Measurements from ENCODE around the gene DCXR.

DNA sequence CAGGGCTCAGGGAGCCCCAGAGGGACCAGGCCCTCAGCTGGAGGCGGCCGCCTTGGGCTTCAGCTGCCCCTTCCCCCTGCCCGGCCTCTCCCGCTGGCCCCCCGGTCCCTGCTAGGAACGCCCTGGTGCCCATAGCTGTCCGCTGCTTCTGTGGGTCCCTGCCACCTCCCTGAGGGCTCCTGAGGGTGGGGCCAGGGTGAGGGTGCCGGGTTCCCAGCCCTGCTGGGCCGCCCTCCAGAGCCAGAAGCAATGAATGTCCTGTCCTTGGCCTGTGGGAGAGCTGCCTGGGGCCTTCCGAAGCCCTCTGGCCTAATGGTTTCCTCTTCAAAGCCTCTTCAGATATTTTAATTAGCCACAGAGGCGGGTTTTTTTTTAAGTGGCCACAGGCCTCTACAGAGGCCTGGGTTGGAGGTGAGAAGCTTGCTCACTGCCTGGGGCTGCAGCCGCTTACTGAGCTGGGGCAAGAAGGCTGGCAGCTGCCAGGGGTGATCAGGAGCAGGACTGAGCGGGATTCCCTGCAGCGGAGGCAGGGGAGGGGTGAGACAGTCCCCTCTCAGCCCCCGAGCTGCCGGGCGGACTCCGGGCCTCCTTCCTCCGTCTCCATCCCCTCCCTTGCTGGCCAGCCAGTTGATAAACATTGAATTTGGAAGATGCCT, 24.7 kb downstream of the DCXR start:
- TF ChIP-seq, protein P1, sequence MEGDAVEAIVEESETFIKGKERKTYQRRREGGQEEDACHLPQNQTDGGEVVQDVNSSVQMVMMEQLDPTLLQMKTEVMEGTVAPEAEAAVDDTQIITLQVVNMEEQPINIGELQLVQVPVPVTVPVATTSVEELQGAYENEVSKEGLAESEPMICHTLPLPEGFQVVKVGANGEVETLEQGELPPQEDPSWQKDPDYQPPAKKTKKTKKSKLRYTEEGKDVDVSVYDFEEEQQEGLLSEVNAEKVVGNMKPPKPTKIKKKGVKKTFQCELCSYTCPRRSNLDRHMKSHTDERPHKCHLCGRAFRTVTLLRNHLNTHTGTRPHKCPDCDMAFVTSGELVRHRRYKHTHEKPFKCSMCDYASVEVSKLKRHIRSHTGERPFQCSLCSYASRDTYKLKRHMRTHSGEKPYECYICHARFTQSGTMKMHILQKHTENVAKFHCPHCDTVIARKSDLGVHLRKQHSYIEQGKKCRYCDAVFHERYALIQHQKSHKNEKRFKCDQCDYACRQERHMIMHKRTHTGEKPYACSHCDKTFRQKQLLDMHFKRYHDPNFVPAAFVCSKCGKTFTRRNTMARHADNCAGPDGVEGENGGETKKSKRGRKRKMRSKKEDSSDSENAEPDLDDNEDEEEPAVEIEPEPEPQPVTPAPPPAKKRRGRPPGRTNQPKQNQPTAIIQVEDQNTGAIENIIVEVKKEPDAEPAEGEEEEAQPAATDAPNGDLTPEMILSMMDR (conservative IDR thresholded peaks at IDR 0.05; ENCODE audit: low read depth, low read length), result no peak
- TF ChIP-seq EZH2 (IDR thresholded peaks at IDR 0.05; ENCODE audit: borderline replicate concordance, low read depth, low read length, poor library complexity, severe bottlenecking), result no peak

Data from A673 (cell line).